HS-5 (cell line): ENCODE data around the gene STING1.

ENCODE experiments used
- DNase-seq: peaks from one replicate; pipeline ENCODE4 v3.0.0-alpha.2; 2012; ENCODE audit warnings: low read depth

STING1 gene

GRCh38 chr5:139439013-139439903 lies 43.3 kb downstream of the STING1 start, which contains the start of gene DNAJC18:
DNAJC18 (minus strand) TSS chr5:139439525; CDS start chr5:139439445, 80 bp downstream.
- DNase-seq, result peak; percentile 51

- no peak for DNase-seq
Measured at GRCh38 chr5:139438707-139439012, 43.9 kb downstream of the STING1 start.

- DNase-seq, result no peak
Measured at GRCh38 chr5:139435676-139436075, 46.9 kb downstream of the STING1 start.

GRCh38 chr5:139431706-139432105 lies 50.9 kb downstream of the STING1 start:
- peak; percentile 20 for DNase-seq

GRCh38 chr5:139430015-139430414 lies 52.5 kb downstream of the STING1 start:
- no peak for DNase-seq

- DNase-seq, result no peak
Measured at GRCh38 chr5:139426203-139426885, 56.2 kb downstream of the STING1 start.
